Endothelial cell (in vitro differentiated cells): ENCODE measurements around the gene MEGF10. TPM values are rescaled to one million over a fixed set of nuclear protein-coding genes. Genes with fewer than 3 reads are reported as not detected.

Source experiments
- DNase-seq: peaks from one replicate; pipeline ENCODE4 v3.0.0; 2021; ENCODE audit warnings: low spot score
- H3K27ac Mint-ChIP-seq: one replicate; pipeline ENCODE4 v1.8.0; 2021; ENCODE audit warnings: mixed read lengths, inconsistent platforms; ENCODE audit not compliant: unreplicated experiment
- H3K27me3 Mint-ChIP-seq: one replicate; pipeline ENCODE4 v1.8.0; 2021; ENCODE audit warnings: mild to moderate bottlenecking, moderate library complexity, mixed read lengths, inconsistent platforms; ENCODE audit not compliant: unreplicated experiment
- H3K36me3 Mint-ChIP-seq: one replicate; pipeline ENCODE4 v1.8.0; 2021; ENCODE audit warnings: mild to moderate bottlenecking, low read depth, mixed read lengths, inconsistent platforms; ENCODE audit not compliant: unreplicated experiment
- H3K4me1 Mint-ChIP-seq: one replicate; pipeline ENCODE4 v1.8.0; 2021; ENCODE audit warnings: mild to moderate bottlenecking, mixed read lengths, inconsistent platforms; ENCODE audit not compliant: unreplicated experiment
- H3K4me3 Mint-ChIP-seq: one replicate; pipeline ENCODE4 v1.8.0; 2021; ENCODE audit warnings: mild to moderate bottlenecking, mixed read lengths, inconsistent platforms; ENCODE audit not compliant: unreplicated experiment
- H3K9me3 Mint-ChIP-seq: one replicate; pipeline ENCODE4 v1.8.0; 2021; ENCODE audit warnings: mixed read lengths, inconsistent platforms; ENCODE audit not compliant: unreplicated experiment
- CTCF ChIP-seq: fragments of 200-600 bp; sonication (generic); IDR thresholded peaks from one replicate; pipeline ENCODE4 v1.5.0; 2021; ENCODE audit warnings: antibody characterized with exemption; ENCODE audit not compliant: unreplicated experiment
- total RNA-seq: library from RNA; stranded (reverse); fragmentation: NEBNext Ultra II Directional; extraction: Animal tissue kit (Norgen Biotek cat#: 25700); gene quantifications from one replicate; pipeline ENCODE4 v1.2.1, GENCODE V29; 2021; ENCODE audit not compliant: unreplicated experiment

Gene MEGF10
- total RNA-seq, 1 donor from 2014 or later, result 5.6 TPM

- DNase-seq, result no peak
- H3K4me3 Mint-ChIP-seq, result no peak overlapping the region
- no peak for TF ChIP-seq CTCF
- H3K27ac Mint-ChIP-seq, result no peak overlapping the region
- no peaks in the 10 kb centered on the region for H3K27me3 Mint-ChIP-seq
- no peaks in the 10 kb centered on the region for H3K9me3 Mint-ChIP-seq
- H3K36me3 Mint-ChIP-seq, result no peaks in the 10 kb centered on the region
- H3K4me1 Mint-ChIP-seq, result peaks cover 3% of the 10 kb centered on the region
Observed at GRCh38 chr5:127399068-127399467, 108.5 kb downstream of the MEGF10 start.

GRCh38 chr5:127400539-127400938, 109.9 kb downstream of the MEGF10 start:
- H3K36me3 Mint-ChIP-seq, result no peaks in the 10 kb centered on the region
- H3K9me3 Mint-ChIP-seq, result no peaks in the 10 kb centered on the region
- H3K4me1 Mint-ChIP-seq, result peaks cover 3% of the 10 kb centered on the region
- H3K27me3 Mint-ChIP-seq, result no peaks in the 10 kb centered on the region
- H3K4me3 Mint-ChIP-seq, result no peak overlapping the region
- H3K27ac Mint-ChIP-seq, result no peak overlapping the region
- no peak for TF ChIP-seq CTCF
- no peak for DNase-seq

GRCh38 chr5:127400946-127401670, 110.5 kb downstream of the MEGF10 start:
- Mint-ChIP-seq H3K9me3 (no peaks in the 10 kb centered on the region), H3K4me1 (peaks cover 7% of the 10 kb centered on the region)
- no peak for TF ChIP-seq CTCF

GRCh38 chr5:127402361-127402760, 111.8 kb downstream of the MEGF10 start:
- Mint-ChIP-seq H3K4me3 (no peak overlapping the region), H3K36me3 (no peaks in the 10 kb centered on the region), H3K9me3 (no peaks in the 10 kb centered on the region), H3K4me1 (peaks cover 12% of the 10 kb centered on the region), H3K27me3 (no peaks in the 10 kb centered on the region), H3K27ac (no peak overlapping the region)
- TF ChIP-seq CTCF, result no peak
- DNase-seq, result no peak

More at GRCh38 chr5:127400946-127401670, 110.5 kb downstream of the MEGF10 start:
- Mint-ChIP-seq H3K27me3 (no peaks in the 10 kb centered on the region), H3K36me3 (no peaks in the 10 kb centered on the region), H3K27ac (no peak overlapping the region), H3K4me3 (no peak overlapping the region)
- DNase-seq, result no peak

- H3K4me3 Mint-ChIP-seq, result no peak overlapping the region
- DNase-seq, result no peak
- H3K4me1 Mint-ChIP-seq, result peaks cover 12% of the 10 kb centered on the region
- no peaks in the 10 kb centered on the region for H3K27me3 Mint-ChIP-seq
- no peak overlapping the region for H3K27ac Mint-ChIP-seq
- no peaks in the 10 kb centered on the region for H3K36me3 Mint-ChIP-seq
- no peaks in the 10 kb centered on the region for H3K9me3 Mint-ChIP-seq
- TF ChIP-seq CTCF, result no peak
Observed at GRCh38 chr5:127404190-127404589, 113.6 kb downstream of the MEGF10 start.
